ENCODE results near the gene MALT1. TPM values are rescaled to one million over a fixed set of nuclear protein-coding genes. Genes with fewer than 3 reads are reported as not detected.

MALT1 gene
- total and polyA plus RNA-seq, 2 experiments from 2014 or later: 5.2 to 18.8 TPM

- TF ChIP-seq, protein P1, sequence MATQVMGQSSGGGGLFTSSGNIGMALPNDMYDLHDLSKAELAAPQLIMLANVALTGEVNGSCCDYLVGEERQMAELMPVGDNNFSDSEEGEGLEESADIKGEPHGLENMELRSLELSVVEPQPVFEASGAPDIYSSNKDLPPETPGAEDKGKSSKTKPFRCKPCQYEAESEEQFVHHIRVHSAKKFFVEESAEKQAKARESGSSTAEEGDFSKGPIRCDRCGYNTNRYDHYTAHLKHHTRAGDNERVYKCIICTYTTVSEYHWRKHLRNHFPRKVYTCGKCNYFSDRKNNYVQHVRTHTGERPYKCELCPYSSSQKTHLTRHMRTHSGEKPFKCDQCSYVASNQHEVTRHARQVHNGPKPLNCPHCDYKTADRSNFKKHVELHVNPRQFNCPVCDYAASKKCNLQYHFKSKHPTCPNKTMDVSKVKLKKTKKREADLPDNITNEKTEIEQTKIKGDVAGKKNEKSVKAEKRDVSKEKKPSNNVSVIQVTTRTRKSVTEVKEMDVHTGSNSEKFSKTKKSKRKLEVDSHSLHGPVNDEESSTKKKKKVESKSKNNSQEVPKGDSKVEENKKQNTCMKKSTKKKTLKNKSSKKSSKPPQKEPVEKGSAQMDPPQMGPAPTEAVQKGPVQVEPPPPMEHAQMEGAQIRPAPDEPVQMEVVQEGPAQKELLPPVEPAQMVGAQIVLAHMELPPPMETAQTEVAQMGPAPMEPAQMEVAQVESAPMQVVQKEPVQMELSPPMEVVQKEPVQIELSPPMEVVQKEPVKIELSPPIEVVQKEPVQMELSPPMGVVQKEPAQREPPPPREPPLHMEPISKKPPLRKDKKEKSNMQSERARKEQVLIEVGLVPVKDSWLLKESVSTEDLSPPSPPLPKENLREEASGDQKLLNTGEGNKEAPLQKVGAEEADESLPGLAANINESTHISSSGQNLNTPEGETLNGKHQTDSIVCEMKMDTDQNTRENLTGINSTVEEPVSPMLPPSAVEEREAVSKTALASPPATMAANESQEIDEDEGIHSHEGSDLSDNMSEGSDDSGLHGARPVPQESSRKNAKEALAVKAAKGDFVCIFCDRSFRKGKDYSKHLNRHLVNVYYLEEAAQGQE (IDR thresholded peaks at IDR 0.05; ENCODE audit: unreplicated experiment): no peak
- TF ChIP-seq, protein P2, sequence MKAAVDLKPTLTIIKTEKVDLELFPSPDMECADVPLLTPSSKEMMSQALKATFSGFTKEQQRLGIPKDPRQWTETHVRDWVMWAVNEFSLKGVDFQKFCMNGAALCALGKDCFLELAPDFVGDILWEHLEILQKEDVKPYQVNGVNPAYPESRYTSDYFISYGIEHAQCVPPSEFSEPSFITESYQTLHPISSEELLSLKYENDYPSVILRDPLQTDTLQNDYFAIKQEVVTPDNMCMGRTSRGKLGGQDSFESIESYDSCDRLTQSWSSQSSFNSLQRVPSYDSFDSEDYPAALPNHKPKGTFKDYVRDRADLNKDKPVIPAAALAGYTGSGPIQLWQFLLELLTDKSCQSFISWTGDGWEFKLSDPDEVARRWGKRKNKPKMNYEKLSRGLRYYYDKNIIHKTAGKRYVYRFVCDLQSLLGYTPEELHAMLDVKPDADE (IDR thresholded peaks at IDR 0.05): no peak
- TF ChIP-seq POLR2AphosphoS5 (IDR thresholded peaks at IDR 0.05; ENCODE audit: low read depth): no peak
- no peak for TF ChIP-seq CREB1 (CRISPR knock-in tag; IDR thresholded peaks at IDR 0.05; ENCODE audit: low read depth)
Observed at GRCh38 chr18:58728719-58729118, 57.5 kb downstream of the MALT1 start (continued).

DNA sequence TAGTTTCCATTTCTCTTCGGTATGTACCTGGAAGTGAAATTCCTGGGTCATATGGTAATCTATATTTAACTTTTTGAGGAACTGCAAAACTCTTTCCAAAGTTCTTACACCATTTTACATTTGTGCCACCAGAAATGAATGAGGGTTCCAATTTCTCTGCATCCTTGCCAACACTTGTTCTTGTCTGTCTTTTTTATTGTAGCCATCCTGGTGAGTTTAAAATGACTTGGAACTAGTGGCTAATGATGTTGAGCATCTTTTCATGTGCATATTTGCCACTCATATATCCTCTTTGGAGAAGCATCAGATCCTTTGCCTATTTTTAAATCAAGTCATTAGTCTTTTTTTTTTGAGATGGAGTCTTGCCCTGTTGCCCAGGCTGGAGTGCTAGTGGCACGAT lies 59.4 kb downstream of the MALT1 start:
- no peak overlapping the region for H3K27ac Mint-ChIP-seq
- no peaks in the 10 kb centered on the region for H3K4me1 Mint-ChIP-seq
- H3K27me3 ChIP-seq (ENCODE audit: insufficient read depth): no peaks in the 10 kb centered on the region
- no peak overlapping the region for H3K27ac ChIP-seq (ENCODE audit: low read depth)
- H3K9me3 Mint-ChIP-seq: no peaks in the 10 kb centered on the region
- H3K4me1 ChIP-seq (ENCODE audit: insufficient read depth): no peaks in the 10 kb centered on the region
- no peaks in the 10 kb centered on the region; the same call in 2 of the 3 replicates for H3K36me3 Mint-ChIP-seq (ENCODE audit: low read depth)
- no peak overlapping the region for H3K4me3 Mint-ChIP-seq
- H3K4me3 ChIP-seq: no peak overlapping the region
- no peak for ATAC-seq
- no peaks in the 10 kb centered on the region for H3K79me2 ChIP-seq (replicated peaks; ENCODE audit: insufficient read depth)
- no peak overlapping the region for H2AFZ ChIP-seq
- no peaks in the 10 kb centered on the region for H4K20me1 ChIP-seq (replicated peaks; ENCODE audit: insufficient read depth)
- H3F3A ChIP-seq (replicated peaks; ENCODE audit: low read depth): no peaks in the 10 kb centered on the region
- TF ChIP-seq ZNF114 (CRISPR knock-in tag; IDR thresholded peaks at IDR 0.05): no peak
- H3K27me3 Mint-ChIP-seq (ENCODE audit: insufficient read depth, low read depth, poor library complexity): no peaks in the 10 kb centered on the region
- H3K9me2 ChIP-seq (ENCODE audit: insufficient read depth): no peaks in the 10 kb centered on the region
- DNase-seq (ENCODE audit: low spot score): no peak
- H3K36me3 ChIP-seq (ENCODE audit: insufficient read depth): 0 out of 2 replicates have a peak, but pooled peaks cover 10% of the 10 kb centered on the region
- H3K4me2 ChIP-seq: no peak overlapping the region

DNA sequence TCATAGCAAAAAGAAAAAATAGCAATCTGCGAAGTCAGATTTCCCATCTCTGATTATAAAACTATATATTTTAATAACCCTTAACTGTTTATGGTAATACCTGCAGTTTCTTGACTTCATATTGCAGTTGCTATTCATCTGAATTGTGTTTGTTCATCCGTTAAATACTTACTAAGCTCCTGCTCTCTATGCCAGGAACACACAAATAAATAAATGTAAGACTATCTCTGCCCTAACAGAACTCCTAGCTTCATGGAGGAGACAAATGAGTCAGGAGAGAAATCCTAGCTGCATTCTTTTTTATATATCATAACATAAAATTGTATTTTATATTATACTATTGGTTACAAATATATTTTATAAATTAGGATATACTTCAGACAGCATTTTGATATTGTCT lies 61.2 kb downstream of the MALT1 start:
- Histone ChIP-seq H3K27me3 (ENCODE audit: insufficient read depth) (no peaks in the 10 kb centered on the region), H3F3A (replicated peaks; ENCODE audit: low read depth) (no peaks in the 10 kb centered on the region), H4K20me1 (replicated peaks; ENCODE audit: insufficient read depth) (no peaks in the 10 kb centered on the region), H3K79me2 (replicated peaks; ENCODE audit: insufficient read depth) (no peaks in the 10 kb centered on the region), H2AFZ (no peak overlapping the region), H3K36me3 (ENCODE audit: insufficient read depth) (0 out of 2 replicates have a peak, but pooled peaks cover 10% of the 10 kb centered on the region), H3K9me2 (ENCODE audit: insufficient read depth) (no peaks in the 10 kb centered on the region), H3K4me3 (no peak overlapping the region), H3K27ac (ENCODE audit: low read depth) (no peak overlapping the region), H3K4me1 (ENCODE audit: insufficient read depth) (no peaks in the 10 kb centered on the region), H3K4me2 (no peak overlapping the region)
- H3K27ac Mint-ChIP-seq: no peak overlapping the region
- ATAC-seq: no peak
- TF ChIP-seq ZNF114 (CRISPR knock-in tag; IDR thresholded peaks at IDR 0.05) (no peak), JUNB (IDR thresholded peaks at IDR 0.05; ENCODE audit: unreplicated experiment) (no peak)
- no peak overlapping the region for H3K4me3 Mint-ChIP-seq
- no peaks in the 10 kb centered on the region for H3K9me3 Mint-ChIP-seq
- no peaks in the 10 kb centered on the region for H3K27me3 Mint-ChIP-seq (ENCODE audit: insufficient read depth, low read depth, poor library complexity)
- no peaks in the 10 kb centered on the region; the same call in 1 of the 3 replicates for H3K36me3 Mint-ChIP-seq (ENCODE audit: low read depth)
- DNase-seq (ENCODE audit: low spot score): no peak
- H3K4me1 Mint-ChIP-seq: no peaks in the 10 kb centered on the region
